Measurements from ENCODE around the gene CCIN. TPM values are rescaled to one million over a fixed set of nuclear protein-coding genes. Genes with fewer than 3 reads are reported as not detected.
A peak's percentile ranks its signal among the peaks of the same experiment; 100 is the strongest.

The CCIN gene
- total RNA-seq, 4 donors from 2014 or later = not detected

GRCh38 chr9:36166168-36166927, 2.8 kb upstream of the CCIN start:
- H3K27me3 ChIP-seq = no peaks in the 10 kb centered on the region

GRCh38 chr9:36169708-36170107, 520 bp downstream of the CCIN start:
- Histone ChIP-seq H3K36me3 (no peaks in the 10 kb centered on the region), H3K9me3 (no peaks in the 10 kb centered on the region), H3K27me3 (no peaks in the 10 kb centered on the region), H3K4me1 (peaks cover 0 to 4% (median 0%) of the 10 kb centered on the region in 4 donors), H3K27ac (no peak overlapping the region), H3K4me3 (no peak overlapping the region)
- no peak for TF ChIP-seq POLR2A (IDR thresholded peaks at IDR 0.05)
- no peak for TF ChIP-seq CTCF (IDR thresholded peaks at IDR 0.05)
- no peak for DNase-seq

More at GRCh38 chr9:36166168-36166927, 2.8 kb upstream of the CCIN start:
- peak; percentile 72 to 92 (median 90) for DNase-seq
- Histone ChIP-seq H3K9me3 (no peaks in the 10 kb centered on the region), H3K4me3 (peak overlapping the region; percentile 34 to 55 (median 51)), H3K27ac (peak overlapping the region in 3 of 4 donors; percentile 43 to 67 (median 53)), H3K4me1 (peaks cover 0 to 12% (median 0%) of the 10 kb centered on the region in 4 donors), H3K36me3 (no peaks in the 10 kb centered on the region)
- TF ChIP-seq POLR2A (IDR thresholded peaks at IDR 0.05) (no peak), CTCF (IDR thresholded peaks at IDR 0.05) (peak; percentile 85 to 97 (median 93))

- H3K27me3 ChIP-seq = no peaks in the 10 kb centered on the region
- no peak overlapping the region for H3K27ac ChIP-seq
- H3K36me3 ChIP-seq = no peaks in the 10 kb centered on the region
- no peaks in the 10 kb centered on the region for H3K9me3 ChIP-seq
- H3K4me3 ChIP-seq = no peak overlapping the region
- TF ChIP-seq POLR2A (IDR thresholded peaks at IDR 0.05) (no peak), CTCF (IDR thresholded peaks at IDR 0.05) (no peak)
- no peak for DNase-seq
- peaks cover 0 to 4% (median 0%) of the 10 kb centered on the region in 4 donors for H3K4me1 ChIP-seq
Measured at GRCh38 chr9:36170531-36170930, 1.3 kb downstream of the CCIN start.

- H3K4me1 ChIP-seq = no peaks in the 10 kb centered on the region
- no peak overlapping the region for H3K4me3 ChIP-seq
- no peaks in the 10 kb centered on the region for H3K9me3 ChIP-seq
- no peaks in the 10 kb centered on the region for H3K36me3 ChIP-seq
- H3K27ac ChIP-seq = no peak overlapping the region
- TF ChIP-seq CTCF (IDR thresholded peaks at IDR 0.05) = no peak
- no peak for TF ChIP-seq POLR2A (IDR thresholded peaks at IDR 0.05)
- no peaks in the 10 kb centered on the region for H3K27me3 ChIP-seq
- DNase-seq = no peak
Measured at GRCh38 chr9:36173861-36174260, 4.7 kb downstream of the CCIN start.

GRCh38 chr9:36174271-36174670, 5.1 kb downstream of the CCIN start:
- no peaks in the 10 kb centered on the region for H3K4me1 ChIP-seq
- no peaks in the 10 kb centered on the region for H3K27me3 ChIP-seq
- H3K4me3 ChIP-seq = no peak overlapping the region
- no peak overlapping the region for H3K27ac ChIP-seq
- no peaks in the 10 kb centered on the region for H3K9me3 ChIP-seq
- DNase-seq = no peak
- no peak for TF ChIP-seq POLR2A (IDR thresholded peaks at IDR 0.05)
- TF ChIP-seq CTCF (IDR thresholded peaks at IDR 0.05) = no peak
- no peaks in the 10 kb centered on the region for H3K36me3 ChIP-seq

All from Peyer's patch (tissue), 4 donors.